Gastroesophageal sphincter (tissue), 2 donors: ENCODE measurements around the gene SV2B.

Source experiments
- EP300 ChIP-seq: sonication (generic); formaldehyde crosslinking; IDR thresholded peaks from one replicate; pipeline ENCODE4 v1.6.1; 2017; ENCODE audit warnings: antibody characterized with exemption, mild to moderate bottlenecking
- POLR2A ChIP-seq, 2 donors: fragments of 450-650 bp; IDR thresholded peaks; one replicate each; pipeline ENCODE4 v1.6.1; 2017; ENCODE audit warnings: antibody characterized with exemption in 2 of 2, mild to moderate bottlenecking in 2 of 2, moderate library complexity in 1 of 2

DNA sequence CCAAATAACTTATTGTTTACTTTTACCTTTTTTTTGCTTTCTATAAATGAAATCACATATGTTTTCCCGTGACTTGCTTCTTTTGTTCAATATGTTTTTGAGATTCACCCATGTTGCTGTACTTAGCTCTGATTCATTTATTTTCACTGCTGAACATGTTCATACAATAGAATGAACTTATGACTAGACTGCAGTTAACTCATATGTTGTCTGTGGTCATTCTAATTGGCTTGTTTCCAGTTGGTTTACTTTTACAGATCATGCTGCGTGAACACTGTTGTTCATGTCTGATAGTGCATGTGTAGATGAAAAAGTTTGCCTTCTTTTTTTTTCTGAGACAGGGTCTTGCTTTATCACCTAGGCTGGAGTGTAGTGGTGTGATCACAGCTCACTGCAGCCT, 31.6 kb upstream of the SV2B start:
- TF ChIP-seq EP300 (no peak), POLR2A (IDR thresholded peaks at IDR 0.05) (no peak)
